OCI-LY3 (cell line): Measurements from ENCODE around the gene MBD3L3.
"Not testable (repeated sequence)": the region's sequence is repeated elsewhere in the genome, so short reads cannot be mapped to it uniquely, and the experiment has no call there.

ENCODE experiments used
- CTCF ChIP-seq: fragments of 200-600, 300-600 bp; sonication (generic); IDR thresholded peaks from 2 replicates; pipeline ENCODE4 v1.5.1; 2014; ENCODE audit warnings: antibody characterized with exemption, low read length, low read depth
- EZH2phosphoT487 ChIP-seq: fragments of 200-600 bp; shearing (Covaris generic); IDR thresholded peaks from 2 replicates; pipeline ENCODE4 v1.6.1; 2018; ENCODE audit warnings: antibody characterized with exemption, mixed run types, low read depth

- not testable (repeated sequence) for TF ChIP-seq CTCF, EZH2phosphoT487
These were observed 9.5 kb downstream of the MBD3L3 start, which contains the start of gene MBD3L2 for GRCh38 chr19:7049021-7049420.
